H1 (cell line): ENCODE results near the gene WFDC1. TPM values are rescaled to one million over a fixed set of nuclear protein-coding genes. Genes with fewer than 3 reads are reported as not detected.

Source experiments
- CTCF ChIA-PET: fragments of 300-600 bp; sonication (Branson Sonifier 250); formaldehyde crosslinking; loops from one replicate; lab custom pipeline; 2021; ENCODE audit not compliant: partially characterized antibody; lab: Charles Lee
- POLR2A ChIA-PET: fragments of 300-600 bp; sonication (Branson Sonifier 250); formaldehyde crosslinking; loops from one replicate; lab custom pipeline; 2021; ENCODE audit warnings: inconsistent platforms; ENCODE audit not compliant: partially characterized antibody; lab: Charles Lee
- DNase-seq, 2 experiments: peaks; one replicate each; pipeline versions ENCODE4 v3.0.0 to v3.0.0-alpha.2; 2010 to 2022; ENCODE audit warnings: low spot score in 2 of 2, low read depth in 1 of 2, mixed read lengths in 1 of 2
- FAIRE-seq: peaks from 2 replicates; lab custom pipeline; 2011; peaks lifted over from hg19 to GRCh38; lab: Jason Lieb, UNC
- H2AFZ ChIP-seq: 2 replicates; pipeline ENCODE4 v1.8.1; 2012; ENCODE audit warnings: low read length, inconsistent platforms
- H2AK5ac ChIP-seq: 2 replicates; pipeline ENCODE4 v1.6.1; 2013; ENCODE audit warnings: low read depth, low read length
- H2BK120ac ChIP-seq: replicated peaks from 2 replicates; pipeline ENCODE3; 2013; ENCODE audit warnings: low read depth, low read length, inconsistent platforms
- H2BK12ac ChIP-seq: 2 replicates; pipeline ENCODE4 v1.6.1; 2013; ENCODE audit warnings: low read depth, low read length
- H2BK15ac ChIP-seq: 2 replicates; pipeline ENCODE4 v1.6.1; 2013; ENCODE audit warnings: low read length
- H2BK20ac ChIP-seq: 2 replicates; pipeline ENCODE4 v1.6.1; 2013; ENCODE audit warnings: low read length
- H2BK5ac ChIP-seq: 2 replicates; pipeline ENCODE4 v1.6.1; 2013; ENCODE audit warnings: low read depth, low read length
- H3K14ac ChIP-seq: 2 replicates; pipeline ENCODE4 v1.6.1; 2013; ENCODE audit warnings: inconsistent platforms; ENCODE audit not compliant: insufficient read length
- H3K18ac ChIP-seq: 2 replicates; pipeline ENCODE4 v1.6.1; 2013; ENCODE audit warnings: low read length; ENCODE audit errors: extremely low read depth
- H3K23ac ChIP-seq: 2 replicates; pipeline ENCODE4 v1.6.1; 2013; ENCODE audit warnings: inconsistent platforms; ENCODE audit not compliant: insufficient read length
- H3K23me2 ChIP-seq: 2 replicates; pipeline ENCODE4 v1.6.1; 2013; ENCODE audit warnings: low read depth, low read length
- H3K27ac ChIP-seq: 2 replicates; pipeline ENCODE4 v1.6.1; 2011; ENCODE audit warnings: low read depth, low read length, inconsistent platforms
- H3K27me3 ChIP-seq, 4 experiments: replicated peaks in 1 of 4; 1 replicate in 1 of 4; 2 replicates in 3 of 4; pipeline versions ENCODE4 v1.6.1 to v1.8.1; 2011 to 2013; ENCODE audit warnings: low read length in 3 of 4, mild to moderate bottlenecking in 3 of 4, inconsistent platforms in 2 of 4, mixed read lengths in 2 of 4, moderate library complexity in 1 of 4; ENCODE audit not compliant: control insufficient read depth in 3 of 4, insufficient read depth in 3 of 4; ENCODE audit errors: extremely low read depth in 1 of 4
- H3K36me3 ChIP-seq, 4 experiments: 2 replicates each; pipeline versions ENCODE4 v1.6.1 to v1.8.1; 2011 to 2013; ENCODE audit warnings: mild to moderate bottlenecking in 4 of 4, low read length in 3 of 4, moderate library complexity in 2 of 4, control low read depth in 1 of 4, inconsistent platforms in 1 of 4; ENCODE audit not compliant: insufficient read depth in 4 of 4, control insufficient read depth in 2 of 4
- H3K4ac ChIP-seq: replicated peaks from 2 replicates; pipeline ENCODE3; 2013; ENCODE audit warnings: low read length, low read depth, mixed read lengths, inconsistent platforms; ENCODE audit not compliant: insufficient read length
- H3K4me1 ChIP-seq, 4 experiments: replicated peaks in 1 of 4; 1 replicate in 1 of 4; 2 replicates in 3 of 4; pipeline versions ENCODE4 v1.6.1 to v1.8.1; 2011 to 2013; ENCODE audit warnings: low read length in 3 of 4, inconsistent platforms in 2 of 4, mixed read lengths in 1 of 4; ENCODE audit not compliant: insufficient read depth in 4 of 4, control insufficient read depth in 3 of 4
- H3K4me2 ChIP-seq, 2 experiments: 2 replicates each; pipeline versions ENCODE4 v1.6.1 to v1.8.1; 2011 to 2013; ENCODE audit warnings: low read depth in 2 of 2, low read length in 2 of 2, control low read depth in 1 of 2, inconsistent platforms in 1 of 2, mild to moderate bottlenecking in 1 of 2; ENCODE audit not compliant: insufficient read depth in 1 of 2
- H3K4me3 ChIP-seq, 4 experiments: fragments of 200-600, 300-600 bp in 1 of 4; sonication (generic), shearing (Covaris generic), sonication (Bioruptor Twin) in 1 of 4; 2 replicates each; pipeline versions ENCODE4 v1.5.1 to v1.8.1; 2011 to 2016; ENCODE audit warnings: low read length in 4 of 4, low read depth in 3 of 4, control low read depth in 2 of 4, inconsistent platforms in 2 of 4, mild to moderate bottlenecking in 2 of 4, mixed read lengths in 1 of 4, moderate library complexity in 1 of 4; ENCODE audit not compliant: insufficient read depth in 2 of 4; ENCODE audit errors: extremely low read depth in 1 of 4
- H3K56ac ChIP-seq: replicated peaks from 2 replicates; pipeline ENCODE3; 2013; ENCODE audit warnings: low read depth, mild to moderate bottlenecking, mixed read lengths, low read length, inconsistent platforms; ENCODE audit not compliant: insufficient read length
- H3K79me1 ChIP-seq: 2 replicates; pipeline ENCODE4 v1.6.1; 2013; ENCODE audit warnings: low read depth, low read length, control low read depth
- H3K79me2 ChIP-seq, 2 experiments: 2 replicates each; pipeline versions ENCODE4 v1.6.1 to v1.8.1; 2012 to 2013; ENCODE audit warnings: low read length in 2 of 2, mild to moderate bottlenecking in 2 of 2, inconsistent platforms in 1 of 2; ENCODE audit not compliant: insufficient read depth in 2 of 2, control insufficient read depth in 1 of 2
- H3K9ac ChIP-seq, 4 experiments: replicated peaks in 1 of 4; 1 replicate in 1 of 4; 2 replicates in 3 of 4; pipeline versions ENCODE4 v1.6.1 to v1.8.1; 2011 to 2013; ENCODE audit warnings: low read depth in 3 of 4, low read length in 3 of 4, control low read depth in 2 of 4, mild to moderate bottlenecking in 2 of 4, moderate library complexity in 2 of 4, inconsistent platforms in 1 of 4; ENCODE audit errors: extremely low read depth in 1 of 4
- H3K9me3 ChIP-seq, 2 experiments: 2 replicates each; pipeline versions ENCODE4 v1.6.1 to v1.8.1; 2012 to 2013; ENCODE audit warnings: mild to moderate bottlenecking in 2 of 2, moderate library complexity in 2 of 2, control low read depth in 1 of 2, inconsistent platforms in 1 of 2, low read depth in 1 of 2, low read length in 1 of 2, mixed read lengths in 1 of 2; ENCODE audit not compliant: insufficient read depth in 2 of 2
- H4K20me1 ChIP-seq, 2 experiments: replicated peaks in 1 of 2; 2 replicates each; pipeline versions ENCODE3 to v1.8.1; 2011 to 2013; ENCODE audit warnings: inconsistent platforms in 2 of 2, low read length in 2 of 2, mild to moderate bottlenecking in 1 of 2; ENCODE audit not compliant: insufficient read depth in 2 of 2, control insufficient read depth in 1 of 2
- H4K5ac ChIP-seq: 2 replicates; pipeline ENCODE4 v1.6.1; 2013; ENCODE audit warnings: low read length, low read depth, mixed read lengths, inconsistent platforms; ENCODE audit not compliant: insufficient read length
- H4K8ac ChIP-seq: 2 replicates; pipeline ENCODE4 v1.8.0; 2013; ENCODE audit warnings: mild to moderate bottlenecking, moderate library complexity, low read length, inconsistent platforms; ENCODE audit not compliant: insufficient read depth; ENCODE audit errors: extremely low read depth
- H4K91ac ChIP-seq: replicated peaks from 2 replicates; pipeline ENCODE3; 2013; ENCODE audit warnings: low read length, mixed read lengths, inconsistent platforms; ENCODE audit not compliant: insufficient read length
- CHD2 ChIP-seq: IDR thresholded peaks from 2 replicates; pipeline ENCODE4 v1.6.1; 2012; ENCODE audit warnings: low read length, improper control_type of control experiment
- EP300 ChIP-seq, 2 experiments: IDR thresholded peaks; 1 replicate in 1 of 2; 2 replicates in 1 of 2; pipeline ENCODE4 v1.6.1; 2011 to 2012; ENCODE audit warnings: low read depth in 2 of 2, low read length in 2 of 2, mild to moderate bottlenecking in 2 of 2, borderline replicate concordance in 1 of 2, inconsistent platforms in 1 of 2, moderate library complexity in 1 of 2
- JUND ChIP-seq: IDR thresholded peaks from 2 replicates; pipeline ENCODE4 v1.6.1; 2011; ENCODE audit warnings: mild to moderate bottlenecking, improper control_type of control experiment, low read length
- KDM4A ChIP-seq: IDR thresholded peaks from one replicate; pipeline ENCODE4 v1.7.1; 2012; ENCODE audit warnings: low read depth, mild to moderate bottlenecking, moderate library complexity, low read length, inconsistent platforms; ENCODE audit not compliant: severe bottlenecking
- NANOG ChIP-seq: IDR thresholded peaks from 2 replicates; pipeline ENCODE4 v1.6.1; 2011; ENCODE audit warnings: low read length, low read depth, mild to moderate bottlenecking, inconsistent platforms; ENCODE audit not compliant: insufficient read depth, poor library complexity, severe bottlenecking
- POLR2AphosphoS5 ChIP-seq: IDR thresholded peaks from 2 replicates; pipeline ENCODE4 v1.6.1; 2011; ENCODE audit warnings: low read depth, low read length
- POU5F1 ChIP-seq: IDR thresholded peaks from 2 replicates; pipeline ENCODE4 v1.6.1; 2011; ENCODE audit warnings: low read depth, mild to moderate bottlenecking, low read length, moderate library complexity
- SAP30 ChIP-seq: fragments of 300-600 bp; sonication (generic); IDR thresholded peaks from 2 replicates; pipeline ENCODE4 v1.7.1; 2012; ENCODE audit warnings: low read length, moderate library complexity, mild to moderate bottlenecking, inconsistent platforms; ENCODE audit not compliant: insufficient read depth, insufficient replicate concordance
- SIN3A ChIP-seq, 2 experiments: IDR thresholded peaks in 1 of 2; conservative IDR thresholded peaks in 1 of 2; 2 replicates each; pipeline ENCODE4 v1.6.1; 2011 to 2012; ENCODE audit warnings: low read length in 2 of 2, improper control_type of control experiment in 1 of 2, low read depth in 1 of 2, mild to moderate bottlenecking in 1 of 2
- TAF7 ChIP-seq: optimal IDR thresholded peaks from 2 replicates; pipeline ENCODE3; 2011; ENCODE audit warnings: low read depth, mild to moderate bottlenecking, inconsistent platforms, low read length, moderate library complexity, borderline replicate concordance
- TBP ChIP-seq: IDR thresholded peaks from 2 replicates; pipeline ENCODE4 v1.6.1; 2011; ENCODE audit warnings: low read depth, low read length, improper control_type of control experiment
- WGBS, 2 experiments: shearing (Covaris generic) in 1 of 2; methylation state at CpG; one replicate each; pipeline versions ENCODE4 v1.1.6 to v1.1.7; 2013 to 2015; ENCODE audit warnings: low lambda C conversion rate in 2 of 2, mixed read lengths in 2 of 2, inconsistent platforms in 1 of 2, low coverage in 1 of 2, missing lambda C conversion rate in 1 of 2; ENCODE audit not compliant: insufficient replicate concordance in 2 of 2, insufficient coverage in 1 of 2, insufficient read length in 1 of 2; ENCODE audit errors: extremely low coverage in 1 of 2, missing lambda C conversion rate in 1 of 2; 5-methylcytosine and 5-hydroxymethylcytosine counted together
- polyA plus RNA-seq, 7 experiments: library from polyadenylated mRNA; depleted of rRNA in 3 of 7; stranded (reverse) in 5 of 7; unstranded in 2 of 7; fragments of >200 nt in 5 of 7; fragments of 200-250 nt in 2 of 7; gene quantifications; 1 replicate in 5 of 7; 2 replicates in 1 of 7; 4 replicates in 1 of 7; pipeline versions ENCODE4 v1.2.1 to v1.2.3, GENCODE V29; 2011 to 2013; ENCODE audit warnings: missing spikeins in 2 of 7, mixed read lengths in 2 of 7
- total RNA-seq: library from RNA; stranded (reverse); fragmentation: NEBNext Ultra II Directional; extraction: Animal tissue kit (Norgen Biotek cat#: 25700); gene quantifications from 2 replicates; pipeline ENCODE4 v1.2.1, GENCODE V29; 2021
- TF ChIP-seq, protein P1 (sequence below): IDR thresholded peaks from 2 replicates; pipeline ENCODE4 v1.6.1; 2012; ENCODE audit warnings: low read length, inconsistent platforms

WFDC1 gene
- total and polyA plus RNA-seq, 2 of the 8 experiments (the other 6 are each of a cell fraction or from before 2014, with no cell fraction given), result 0.70 to 1.1 TPM

DNA sequence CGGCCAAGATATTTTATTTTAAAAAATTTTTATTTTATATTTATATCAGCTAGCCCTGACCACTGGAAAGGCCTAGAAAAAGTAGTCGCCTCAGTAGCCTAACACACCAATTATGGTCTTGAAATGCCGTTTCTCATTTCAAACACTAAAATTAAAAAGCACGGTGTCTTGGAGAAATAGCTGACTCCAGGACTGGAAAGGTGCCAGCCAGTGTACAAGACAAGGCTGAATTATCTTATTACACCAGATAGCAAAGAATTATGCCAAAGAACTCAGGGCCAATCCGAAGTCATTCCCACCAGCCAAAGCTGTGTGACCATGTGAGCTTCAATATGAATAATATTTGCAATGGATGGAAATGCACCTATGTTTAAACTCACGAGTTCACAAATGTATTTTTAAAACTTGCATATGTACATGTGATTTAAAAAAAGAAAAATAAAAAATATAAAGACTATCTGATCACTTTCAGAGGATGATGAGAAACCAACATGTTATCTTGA, 53.8 kb downstream of the WFDC1 start:
- no peak overlapping the region for H3K23ac ChIP-seq
- no peak overlapping the region for H3K4me3 ChIP-seq
- no peaks in the 10 kb centered on the region for H3K9me3 ChIP-seq
- H2BK5ac ChIP-seq, result no peak overlapping the region
- ChIA-PET CTCF (no interaction called here), POLR2A (interaction anchor here (0.6 kb wide), 1 partner anchor 106 kb away, joined by 3 read pairs; no protein-coding TSS in a partner anchor)
- no peak overlapping the region for H3K18ac ChIP-seq
- H3K4me2 ChIP-seq, result no peak overlapping the region
- peaks cover 0 to 3% (median 1%) of the 10 kb centered on the region in 4 experiments; a peak in 1 of 7 replicates for H3K4me1 ChIP-seq
- no peak overlapping the region for H2BK12ac ChIP-seq
- 87% methylated on average over 6 of the region's 6 CpGs; no CpG with 5 or more reads in 1 of the 2 experiments for WGBS, 2 experiments
- no peak overlapping the region for H2AFZ ChIP-seq
- no peak overlapping the region for H2BK15ac ChIP-seq
- H4K91ac ChIP-seq, result no peak overlapping the region
- no peaks in the 10 kb centered on the region for H3K79me1 ChIP-seq
- H3K79me2 ChIP-seq, result no peaks in the 10 kb centered on the region
- no peak overlapping the region for H4K5ac ChIP-seq
- H3K9ac ChIP-seq, result no peak overlapping the region
- H3K27me3 ChIP-seq, result no peaks in the 10 kb centered on the region
- H3K56ac ChIP-seq, result no peak overlapping the region
- no peak overlapping the region for H2BK120ac ChIP-seq
- H2BK20ac ChIP-seq, result no peak overlapping the region
- H3K14ac ChIP-seq, result no peak overlapping the region
- H2AK5ac ChIP-seq, result no peak overlapping the region
- no peaks in the 10 kb centered on the region for H4K20me1 ChIP-seq
- no peak overlapping the region for H3K27ac ChIP-seq
- no peaks in the 10 kb centered on the region for H3K23me2 ChIP-seq
- no peak overlapping the region for H3K4ac ChIP-seq
- FAIRE-seq (no peak), DNase-seq (no peak)
- H3K36me3 ChIP-seq, result no peaks in the 10 kb centered on the region
- no peak overlapping the region for H4K8ac ChIP-seq
- no peak for TF ChIP-seq POLR2AphosphoS5
- no peak for TF ChIP-seq CHD2
- no peak for TF ChIP-seq TAF7
- no peak for TF ChIP-seq SAP30
- TF ChIP-seq, protein P1, sequence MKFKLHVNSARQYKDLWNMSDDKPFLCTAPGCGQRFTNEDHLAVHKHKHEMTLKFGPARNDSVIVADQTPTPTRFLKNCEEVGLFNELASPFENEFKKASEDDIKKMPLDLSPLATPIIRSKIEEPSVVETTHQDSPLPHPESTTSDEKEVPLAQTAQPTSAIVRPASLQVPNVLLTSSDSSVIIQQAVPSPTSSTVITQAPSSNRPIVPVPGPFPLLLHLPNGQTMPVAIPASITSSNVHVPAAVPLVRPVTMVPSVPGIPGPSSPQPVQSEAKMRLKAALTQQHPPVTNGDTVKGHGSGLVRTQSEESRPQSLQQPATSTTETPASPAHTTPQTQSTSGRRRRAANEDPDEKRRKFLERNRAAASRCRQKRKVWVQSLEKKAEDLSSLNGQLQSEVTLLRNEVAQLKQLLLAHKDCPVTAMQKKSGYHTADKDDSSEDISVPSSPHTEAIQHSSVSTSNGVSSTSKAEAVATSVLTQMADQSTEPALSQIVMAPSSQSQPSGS, result no peak
- no peak for TF ChIP-seq TBP
- no peak for TF ChIP-seq EP300 (IDR thresholded peaks at IDR 0.05; ENCODE audit: borderline replicate concordance in 1 of 2, low read depth in 2 of 2, low read length in 2 of 2)
- no peak for TF ChIP-seq NANOG
- TF ChIP-seq SIN3A (conservative IDR thresholded peaks at IDR 0.05 in 1 of 2, IDR thresholded peaks at IDR 0.05 in 1 of 2; ENCODE audit: low read depth in 1 of 2, low read length in 2 of 2), result no peak
- no peak for TF ChIP-seq KDM4A
- no peak for TF ChIP-seq JUND
- no peak for TF ChIP-seq POU5F1
